WTC11 (cell line): ENCODE measurements around the gene ARSK. TPM values are rescaled to one million over a fixed set of nuclear protein-coding genes. Genes with fewer than 3 reads are reported as not detected.

Experiments used
- ATAC-seq: fragments of 200-7000 bp; cut with Tn5 transposase; 2 replicates; pipeline ENCODE4 v1.10.0; 2021; ENCODE audit warnings: mild to moderate bottlenecking, moderate library complexity
- CTCF ChIA-PET: fragments of 300-600 bp; sonication (Branson Sonifier 250); formaldehyde crosslinking; loops from one replicate; lab custom pipeline; 2021; ENCODE audit warnings: antibody characterized with exemption; lab: Charles Lee
- POLR2A ChIA-PET: fragments of 350-600 bp; sonication (Branson Sonifier 250); formaldehyde crosslinking; loops from one replicate; lab custom pipeline; 2021; ENCODE audit warnings: antibody characterized with exemption; lab: Charles Lee
- DNase-seq: peaks from one replicate; pipeline ENCODE4 v3.0.0; 2021; ENCODE audit warnings: low spot score
- H3K27ac Mint-ChIP-seq: 2 replicates; pipeline ENCODE4 v1.8.0; 2021; ENCODE audit warnings: mixed read lengths
- H3K27me3 Mint-ChIP-seq: 2 replicates; pipeline ENCODE4 v1.8.0; 2021; ENCODE audit warnings: low read depth, mild to moderate bottlenecking, moderate library complexity, mixed read lengths
- H3K36me3 Mint-ChIP-seq: 2 replicates; pipeline ENCODE4 v1.8.0; 2021; ENCODE audit warnings: mixed read lengths
- H3K4me1 Mint-ChIP-seq: 2 replicates; pipeline ENCODE4 v1.8.0; 2022; ENCODE audit warnings: mixed read lengths
- H3K4me3 Mint-ChIP-seq: 2 replicates; pipeline ENCODE4 v1.8.0; 2021; ENCODE audit warnings: mild to moderate bottlenecking, moderate library complexity, mixed read lengths
- H3K9me3 Mint-ChIP-seq: 2 replicates; pipeline ENCODE4 v1.8.0; 2021; ENCODE audit warnings: mixed read lengths
- AR ChIP-seq: fragments of 250-450 bp; sonication (Bioruptor Pico); IDR thresholded peaks from 2 replicates; pipeline ENCODE4 v1.9.0; 2021; ENCODE audit warnings: mild to moderate bottlenecking
- ATF6 ChIP-seq: sonication (generic); formaldehyde crosslinking; IDR thresholded peaks from 2 replicates; pipeline ENCODE4 v1.8.1; 2023; ENCODE audit warnings: mild to moderate bottlenecking, missing genetic modification reagents
- CREM ChIP-seq: sonication (generic); formaldehyde crosslinking; IDR thresholded peaks from 2 replicates; pipeline ENCODE4 v1.8.1; 2022; ENCODE audit warnings: mild to moderate bottlenecking, missing genetic modification reagents, moderate library complexity
- ETV6 ChIP-seq: sonication (generic); formaldehyde crosslinking; IDR thresholded peaks from 2 replicates; pipeline ENCODE4 v1.8.1; 2022; ENCODE audit warnings: mild to moderate bottlenecking, missing genetic modification reagents
- FOXJ3 ChIP-seq: sonication (generic); formaldehyde crosslinking; IDR thresholded peaks from 2 replicates; pipeline ENCODE4 v1.9.0; 2021; ENCODE audit warnings: missing genetic modification reagents, mild to moderate bottlenecking, borderline replicate concordance
- GABPB1 ChIP-seq: sonication (generic); formaldehyde crosslinking; IDR thresholded peaks from 2 replicates; pipeline ENCODE4 v1.8.1; 2023; ENCODE audit warnings: mild to moderate bottlenecking, missing genetic modification reagents
- MAX ChIP-seq: sonication (generic); formaldehyde crosslinking; IDR thresholded peaks from 2 replicates; pipeline ENCODE4 v1.8.0; 2022; ENCODE audit warnings: mild to moderate bottlenecking, missing genetic modification reagents
- NR3C1 ChIP-seq: sonication (generic); formaldehyde crosslinking; conservative IDR thresholded peaks from 2 replicates; pipeline ENCODE4 v1.8.1; 2023; ENCODE audit warnings: low read depth, mild to moderate bottlenecking, missing genetic modification reagents
- OVOL2 ChIP-seq: fragments of 250-450 bp; sonication (Bioruptor Pico); IDR thresholded peaks from 2 replicates; pipeline ENCODE4 v1.9.0; 2021; ENCODE audit warnings: mild to moderate bottlenecking, borderline replicate concordance
- PREB ChIP-seq: sonication (generic); formaldehyde crosslinking; IDR thresholded peaks from 2 replicates; pipeline ENCODE4 v1.8.1; 2022; ENCODE audit warnings: mild to moderate bottlenecking, missing genetic modification reagents, moderate library complexity, borderline replicate concordance
- RELA ChIP-seq: sonication (generic); formaldehyde crosslinking; IDR thresholded peaks from 2 replicates; pipeline ENCODE4 v1.8.1; 2022; ENCODE audit warnings: missing genetic modification reagents, mild to moderate bottlenecking, borderline replicate concordance
- RORB ChIP-seq: fragments of 250-450 bp; sonication (Bioruptor Pico); IDR thresholded peaks from 2 replicates; pipeline ENCODE4 v1.9.0; 2021; ENCODE audit warnings: mild to moderate bottlenecking
- TEAD1 ChIP-seq: sonication (generic); formaldehyde crosslinking; IDR thresholded peaks from 2 replicates; pipeline ENCODE4 v1.8.0; 2022; ENCODE audit warnings: mild to moderate bottlenecking, missing genetic modification reagents
- TEAD4 ChIP-seq: sonication (generic); formaldehyde crosslinking; IDR thresholded peaks from 2 replicates; pipeline ENCODE4 v1.8.0; 2022; ENCODE audit warnings: mild to moderate bottlenecking, missing genetic modification reagents
- USF2 ChIP-seq: sonication (generic); formaldehyde crosslinking; IDR thresholded peaks from 2 replicates; pipeline ENCODE4 v1.8.1; 2023; ENCODE audit warnings: mild to moderate bottlenecking, missing genetic modification reagents, moderate library complexity
- ZBTB43 ChIP-seq: sonication (generic); formaldehyde crosslinking; IDR thresholded peaks from 2 replicates; pipeline ENCODE4 v1.8.1; 2023; ENCODE audit warnings: mild to moderate bottlenecking, missing genetic modification reagents
- ZNF423 ChIP-seq: fragments of 250-450 bp; sonication (Bioruptor Pico); IDR thresholded peaks from 2 replicates; pipeline ENCODE4 v2.1.2; 2022; ENCODE audit warnings: mild to moderate bottlenecking, moderate library complexity
- total RNA-seq: library from RNA; stranded (reverse); gene quantifications from 3 replicates; pipeline ENCODE4 v1.2.3, GENCODE V29; 2021

The ARSK gene
- total RNA-seq, 1 experiment from 2014 or later = 15.1 TPM

- ChIA-PET CTCF (no interaction called here), POLR2A (no interaction called here)
- peaks cover 20% of the 10 kb centered on the region for H3K9me3 Mint-ChIP-seq
- ATAC-seq (no peak), DNase-seq (no peak)
- H3K4me1 Mint-ChIP-seq = no peaks in the 10 kb centered on the region
- H3K27ac Mint-ChIP-seq = no peak overlapping the region
- no peak for TF ChIP-seq MAX
- no peak for TF ChIP-seq FOXJ3
- no peak for TF ChIP-seq GABPB1
- no peak for TF ChIP-seq ZNF423 (CRISPR knock-in tag)
- no peak for TF ChIP-seq TEAD1 (CRISPR knock-in tag)
- no peak for TF ChIP-seq NR3C1
- TF ChIP-seq AR (CRISPR knock-in tag) = no peak
- TF ChIP-seq CREM (CRISPR knock-in tag) = no peak
- no peak for TF ChIP-seq ATF6
- TF ChIP-seq ETV6 (CRISPR knock-in tag) = no peak
- peaks cover 6% of the 10 kb centered on the region; the same call in 1 of the 2 replicates for H3K27me3 Mint-ChIP-seq
- no peak overlapping the region for H3K4me3 Mint-ChIP-seq
- H3K36me3 Mint-ChIP-seq = peaks cover 17% of the 10 kb centered on the region
Observed at GRCh38 chr5:95611396-95611795, 56.5 kb downstream of the ARSK start.

GRCh38 chr5:95613514-95613913 lies 58.6 kb downstream of the ARSK start:
- CTCF ChIA-PET = no interaction called here

More at GRCh38 chr5:95613514-95613913, 58.6 kb downstream of the ARSK start:
- TF ChIP-seq OVOL2 (CRISPR knock-in tag) (no peak), RELA (CRISPR knock-in tag) (no peak), TEAD4 (CRISPR knock-in tag) (no peak), RORB (no peak), ZBTB43 (CRISPR knock-in tag) (no peak), PREB (CRISPR knock-in tag) (no peak), USF2 (no peak), FOXJ3 (no peak)
- TF ChIP-seq, all 79 proteins: peak for 0
- Mint-ChIP-seq H3K27me3 (peaks cover 22% of the 10 kb centered on the region), H3K4me3 (no peak overlapping the region), H3K4me1 (no peaks in the 10 kb centered on the region), H3K9me3 (peaks cover 20% of the 10 kb centered on the region), H3K36me3 (peaks cover 17% of the 10 kb centered on the region), H3K27ac (no peak overlapping the region)
- ATAC-seq = no peak
- DNase-seq = no peak
- POLR2A ChIA-PET = no interaction called here
